ENCODE results near the gene SAA1.

The SAA1 gene

GRCh38 chr11:18312012-18312411 is 45.9 kb downstream of the SAA1 start:
- no peak for DNase-seq

GRCh38 chr11:18312663-18313420 is 46.8 kb downstream of the SAA1 start:
- DNase-seq = no peak

GRCh38 chr11:18313965-18314763 is 48.1 kb downstream of the SAA1 start:
- DNase-seq = no peak

- no peak for DNase-seq
Measured at GRCh38 chr11:18314784-18315523, 48.9 kb downstream of the SAA1 start.

DNA sequence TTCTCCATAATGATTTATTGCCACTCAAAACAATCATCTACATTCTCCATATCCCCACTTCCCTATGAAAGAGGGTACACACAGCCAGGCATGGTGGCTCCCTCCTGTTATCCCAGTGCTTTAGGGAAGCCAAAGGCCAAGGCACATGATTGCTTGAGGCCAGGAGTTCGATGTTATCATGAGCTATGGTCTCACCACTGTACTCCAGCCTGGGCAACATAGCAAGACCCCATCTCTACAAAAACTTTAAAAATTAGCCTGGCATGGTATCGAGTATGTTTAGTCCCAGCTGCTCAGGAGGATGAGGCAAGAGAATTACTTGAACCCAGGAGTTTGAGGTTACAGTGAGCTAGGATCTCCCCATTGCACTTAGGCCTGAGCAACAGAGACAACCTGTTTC is 49.8 kb downstream of the SAA1 start:
- DNase-seq = no peak

DNA sequence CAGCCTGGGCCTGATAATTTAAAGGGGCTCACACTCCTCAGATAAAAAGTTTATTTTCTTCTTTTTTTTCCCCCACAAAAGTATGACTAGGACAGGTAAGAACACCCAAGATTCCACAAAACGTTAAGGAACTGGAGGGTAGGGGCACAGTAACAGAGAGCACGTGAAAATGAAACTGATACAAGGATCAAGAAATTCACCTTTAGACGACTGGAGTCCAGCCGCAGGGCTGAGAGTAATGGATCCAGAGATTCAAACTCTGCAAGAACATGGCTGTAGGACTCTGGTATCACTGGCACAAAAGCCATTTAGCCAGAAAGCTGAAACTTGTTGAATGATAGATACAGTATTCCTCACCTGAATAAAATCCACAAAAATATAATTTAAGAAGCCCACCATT is 51.5 kb downstream of the SAA1 start:
- no peak for DNase-seq
